K562 (cell line): ENCODE results near the gene DPPA4. TPM values are rescaled to one million over a fixed set of nuclear protein-coding genes. Genes with fewer than 3 reads are reported as not detected.

Experiments
- AFF1 ChIP-seq, 2 experiments: fragments of 450-650 bp; IDR thresholded peaks; 2 replicates each; pipeline ENCODE4 v1.6.1; 2018; ENCODE audit warnings: mild to moderate bottlenecking in 2 of 2, low read depth in 1 of 2; ENCODE audit not compliant: partially characterized antibody in 2 of 2
- AFF4 ChIP-seq: sonication (generic); formaldehyde crosslinking; IDR thresholded peaks from 2 replicates; pipeline ENCODE4 v1.8.0; 2023; ENCODE audit warnings: mild to moderate bottlenecking, missing genetic modification reagents
- FOXM1 ChIP-seq, 2 experiments: fragments of 450-650 bp in 1 of 2; sonication (generic) in 1 of 2; formaldehyde crosslinking in 1 of 2; IDR thresholded peaks; 2 replicates each; pipeline versions ENCODE4 v1.6.1 to v1.9.0; 2017 to 2022; ENCODE audit warnings: low read depth in 2 of 2, mild to moderate bottlenecking in 2 of 2, missing genetic modification reagents in 1 of 2, moderate library complexity in 1 of 2
- ZBTB33 ChIP-seq: sonication (generic); formaldehyde crosslinking; IDR thresholded peaks from 2 replicates; pipeline ENCODE4 v1.8.1; 2023; ENCODE audit warnings: mild to moderate bottlenecking, missing genetic modification reagents
- ZBTB34 ChIP-seq: fragments of 250-450 bp; sonication (Bioruptor Pico); IDR thresholded peaks from 2 replicates; pipeline ENCODE4 v1.8.0; 2021; ENCODE audit warnings: mild to moderate bottlenecking, moderate library complexity
- ZNF398 ChIP-seq: fragments of 250-450 bp; sonication (Bioruptor Pico); IDR thresholded peaks from 2 replicates; pipeline ENCODE4 v1.8.0; 2021; ENCODE audit warnings: moderate library complexity, mild to moderate bottlenecking, inconsistent platforms
- ZNF444 ChIP-seq: fragments of 250-450 bp; sonication (Bioruptor Pico); IDR thresholded peaks from 2 replicates; pipeline ENCODE4 v1.4.0; 2020; ENCODE audit warnings: mild to moderate bottlenecking, moderate library complexity
- ZNF445 ChIP-seq: fragments of 250-450 bp; sonication (Bioruptor Pico); IDR thresholded peaks from 2 replicates; pipeline ENCODE4 v1.4.0; 2020; ENCODE audit warnings: low read depth, mild to moderate bottlenecking, moderate library complexity
- ZNF57 ChIP-seq: fragments of 450-650 bp; formaldehyde crosslinking; IDR thresholded peaks from 2 replicates; pipeline ENCODE4 v1.4.0; 2020; ENCODE audit warnings: mild to moderate bottlenecking, moderate library complexity
- ZNF75A ChIP-seq: fragments of 450-650 bp; formaldehyde crosslinking; IDR thresholded peaks from 2 replicates; pipeline ENCODE4 v1.4.0; 2020; ENCODE audit warnings: mild to moderate bottlenecking
- polyA plus RNA-seq, 8 experiments: library from polyadenylated mRNA; depleted of rRNA in 4 of 8; stranded (reverse) in 5 of 8; unstranded in 3 of 8; fragments of >200 nt; fragmentation: Nextera tagmentation in 2 of 8; fragmentation: Illumina TruSeq in 1 of 8; extraction: Ambion mirVana in 2 of 8; extraction: Trizol in 1 of 8; gene quantifications; 2 replicates each; pipeline versions ENCODE4 v1.2.1 to v1.2.3, GENCODE V29; 2011 to 2014; ENCODE audit warnings: inconsistent platforms in 1 of 8, missing spikeins in 1 of 8
- total RNA-seq, 7 experiments: library from RNA; depleted of rRNA in 6 of 7; stranded (reverse); fragments of >200 nt in 6 of 7; fragmentation: Illumina TruSeq in 2 of 7; extraction: Trizol in 2 of 7; gene quantifications; 2 replicates each; pipeline versions ENCODE4 v1.2.1 to v1.2.3, GENCODE V29; 2011 to 2021; ENCODE audit warnings: low replicate concordance in 1 of 7

DPPA4 gene
- total and polyA plus RNA-seq, 9 of the 15 experiments (the other 6 are each of a cell fraction or from before 2014, with no cell fraction given) = 0.53 TPM; not detected in 8

- TF ChIP-seq AFF4 = no peak
- TF ChIP-seq ZNF444 (CRISPR knock-in tag) = no peak
- TF ChIP-seq ZNF75A = no peak
- no peak for TF ChIP-seq ZNF398 (CRISPR knock-in tag)
- no peak for TF ChIP-seq ZNF57 (CRISPR knock-in tag)
- TF ChIP-seq AFF1 (IDR thresholded peaks at IDR 0.05; ENCODE audit: low read depth in 1 of 2, partially characterized antibody in 2 of 2) = no peak
- TF ChIP-seq ZBTB34 (CRISPR knock-in tag) = no peak
- no peak for TF ChIP-seq FOXM1 (IDR thresholded peaks at IDR 0.05; ENCODE audit: low read depth)
- no peak for TF ChIP-seq FOXM1 (CRISPR knock-in tag; IDR thresholded peaks at IDR 0.05; ENCODE audit: low read depth)
- no peak for TF ChIP-seq ZNF445 (CRISPR knock-in tag)
- no peak for TF ChIP-seq ZBTB33 (CRISPR knock-in tag)
These were observed 19.3 kb upstream of the DPPA4 start (continued) for GRCh38 chr3:109356442-109357155.
